SU-DHL-6 (cell line): ENCODE measurements around the gene ASTN2.

Experiments
- EZH2phosphoT487 ChIP-seq: fragments of 200-600 bp; sonication (generic), shearing (Covaris generic); conservative IDR thresholded peaks from 2 replicates; pipeline ENCODE4 v1.6.1; 2018; ENCODE audit warnings: mild to moderate bottlenecking, antibody characterized with exemption, low read length, moderate library complexity, mixed read lengths
- TF ChIP-seq, protein P1 (sequence below): fragments of 200-600 bp; sonication (generic); IDR thresholded peaks from one replicate; pipeline ENCODE4 v1.5.1; 2017; ENCODE audit warnings: antibody characterized with exemption, mild to moderate bottlenecking, low read length, moderate library complexity; ENCODE audit not compliant: insufficient read depth, poor library complexity, severe bottlenecking

DNA sequence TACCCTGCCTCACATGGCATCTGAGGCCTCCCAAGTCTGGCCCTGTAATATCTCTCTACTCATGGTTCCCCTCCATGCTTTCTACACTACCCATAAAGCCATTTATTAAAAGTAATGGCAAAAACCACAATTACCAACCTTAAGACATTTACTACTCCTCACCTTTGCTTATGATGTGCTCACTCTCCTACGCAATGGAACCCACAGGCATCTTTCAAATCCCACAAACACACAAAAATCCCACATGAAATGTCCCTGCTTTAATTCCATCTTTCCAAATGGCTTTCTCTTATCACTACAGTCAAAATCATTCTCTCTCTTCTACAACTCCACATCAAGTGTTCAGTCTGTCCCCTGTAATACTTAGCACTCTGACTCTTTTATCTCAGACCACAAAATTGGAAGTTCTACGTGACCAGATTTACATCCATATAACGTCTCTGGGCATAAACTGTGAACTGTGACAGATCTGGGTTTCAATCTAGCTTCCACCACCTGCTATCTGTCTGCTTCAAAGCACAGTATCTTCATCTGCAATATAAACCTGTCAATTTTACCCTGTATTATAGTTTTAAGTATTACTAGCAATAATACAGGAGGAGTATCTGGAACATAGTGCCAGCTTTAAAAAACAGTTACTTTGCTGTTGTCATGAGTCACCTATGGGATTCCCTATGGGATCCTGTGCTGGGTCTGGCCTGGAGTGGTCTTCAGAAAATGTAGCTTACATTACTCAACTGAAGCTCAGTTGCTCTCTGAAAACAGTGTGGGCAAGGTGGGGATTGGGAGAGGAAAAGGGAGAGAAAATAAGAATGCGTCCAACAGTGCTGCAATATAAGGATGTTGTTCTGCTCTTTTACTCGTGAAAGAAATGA lies 864.8 kb downstream of the ASTN2 start:
- TF ChIP-seq, protein P1, sequence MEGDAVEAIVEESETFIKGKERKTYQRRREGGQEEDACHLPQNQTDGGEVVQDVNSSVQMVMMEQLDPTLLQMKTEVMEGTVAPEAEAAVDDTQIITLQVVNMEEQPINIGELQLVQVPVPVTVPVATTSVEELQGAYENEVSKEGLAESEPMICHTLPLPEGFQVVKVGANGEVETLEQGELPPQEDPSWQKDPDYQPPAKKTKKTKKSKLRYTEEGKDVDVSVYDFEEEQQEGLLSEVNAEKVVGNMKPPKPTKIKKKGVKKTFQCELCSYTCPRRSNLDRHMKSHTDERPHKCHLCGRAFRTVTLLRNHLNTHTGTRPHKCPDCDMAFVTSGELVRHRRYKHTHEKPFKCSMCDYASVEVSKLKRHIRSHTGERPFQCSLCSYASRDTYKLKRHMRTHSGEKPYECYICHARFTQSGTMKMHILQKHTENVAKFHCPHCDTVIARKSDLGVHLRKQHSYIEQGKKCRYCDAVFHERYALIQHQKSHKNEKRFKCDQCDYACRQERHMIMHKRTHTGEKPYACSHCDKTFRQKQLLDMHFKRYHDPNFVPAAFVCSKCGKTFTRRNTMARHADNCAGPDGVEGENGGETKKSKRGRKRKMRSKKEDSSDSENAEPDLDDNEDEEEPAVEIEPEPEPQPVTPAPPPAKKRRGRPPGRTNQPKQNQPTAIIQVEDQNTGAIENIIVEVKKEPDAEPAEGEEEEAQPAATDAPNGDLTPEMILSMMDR: no peak
- TF ChIP-seq EZH2phosphoT487: no peak
